PC-3 (cell line): ENCODE measurements around the gene TNRC6C. TPM values are rescaled to one million over a fixed set of nuclear protein-coding genes. Genes with fewer than 3 reads are reported as not detected.
A peak's percentile ranks its signal among the peaks of the same experiment; 100 is the strongest.

Source experiments
- ATAC-seq: fragments of 200-7000 bp; cut with Tn5 transposase; 2 replicates; pipeline ENCODE4 v1.9.1; 2020; ENCODE audit warnings: mild to moderate bottlenecking, moderate library complexity
- BruUV-seq: library from RNA; stranded (reverse); fragments of 400-500 nt; replicated peaks from 2 replicates; lab custom pipeline; 2021; lab: Mats Ljungman, UMichigan
- CTCF ChIA-PET: fragments of 300-600 bp; sonication (Branson Sonifier 250); formaldehyde crosslinking; loops from one replicate; lab custom pipeline; 2022; ENCODE audit warnings: antibody characterized with exemption; lab: Charles Lee
- POLR2A ChIA-PET: fragments of 300-600 bp; sonication (Branson Sonifier 250); formaldehyde crosslinking; loops from one replicate; lab custom pipeline; 2022; ENCODE audit warnings: antibody characterized with exemption; ENCODE audit not compliant: unreplicated experiment; lab: Charles Lee
- DNase-seq: peaks from one replicate; pipeline ENCODE4 v3.0.0-alpha.2; 2015
- H2AFZ ChIP-seq: fragments of 300-600 bp; sonication (generic); 2 replicates; pipeline ENCODE4 v1.6.0; 2016; ENCODE audit warnings: antibody characterized with exemption, low read length
- H3F3A ChIP-seq: fragments of 300-600 bp; sonication (generic); one replicate; pipeline ENCODE4 v1.6.0; 2017; ENCODE audit warnings: antibody characterized with exemption, low read length, control low read depth, mild to moderate bottlenecking; ENCODE audit not compliant: unreplicated experiment
- H3K27ac ChIP-seq: fragments of 300-600 bp; sonication (generic); 2 replicates; pipeline ENCODE4 v1.5.1; 2016; ENCODE audit warnings: mild to moderate bottlenecking, low read length
- H3K27me3 ChIP-seq: fragments of 300-600 bp; sonication (generic); 2 replicates; pipeline ENCODE4 v1.6.1; 2016; ENCODE audit warnings: low read length, mixed read lengths
- H3K36me3 ChIP-seq: fragments of 300-600 bp; sonication (generic); 2 replicates; pipeline ENCODE4 v1.6.1; 2016; ENCODE audit warnings: low read depth, mixed run types, low read length, mixed read lengths
- H3K4me1 ChIP-seq: fragments of 300-600 bp; sonication (generic); 2 replicates; pipeline ENCODE4 v1.5.1; 2016; ENCODE audit warnings: low read length; ENCODE audit not compliant: insufficient read depth
- H3K4me2 ChIP-seq: fragments of 300-600 bp; sonication (generic); 2 replicates; pipeline ENCODE4 v1.6.0; 2016; ENCODE audit warnings: low read length
- H3K4me3 ChIP-seq: fragments of 300-600 bp; sonication (generic); 2 replicates; pipeline ENCODE4 v1.5.1; 2016; ENCODE audit warnings: mild to moderate bottlenecking, low read length, mixed read lengths
- H3K79me2 ChIP-seq: fragments of 300-600 bp; sonication (generic); 2 replicates; pipeline ENCODE4 v1.6.1; 2017; ENCODE audit warnings: low read length, mixed read lengths
- H3K9ac ChIP-seq: fragments of 300-600 bp; sonication (generic); 2 replicates; pipeline ENCODE4 v1.6.0; 2016; ENCODE audit warnings: mild to moderate bottlenecking, low read length
- H3K9me2 ChIP-seq: fragments of 300-600 bp; sonication (generic); replicated peaks from 2 replicates; pipeline ENCODE4 v1.6.1; 2016; ENCODE audit warnings: mixed run types, low read length, mixed read lengths
- H3K9me3 ChIP-seq: fragments of 300-600 bp; sonication (generic); 2 replicates; pipeline ENCODE4 v1.6.1; 2016; ENCODE audit warnings: low read length, mixed read lengths
- H4K20me1 ChIP-seq: fragments of 300-600 bp; sonication (generic); 2 replicates; pipeline ENCODE4 v1.6.1; 2016; ENCODE audit warnings: low read length, mixed read lengths
- CTCF ChIP-seq: fragments of 300-600 bp; sonication (generic); conservative IDR thresholded peaks from 2 replicates; pipeline ENCODE4 v1.5.1; 2017; ENCODE audit warnings: antibody characterized with exemption, low read depth, mild to moderate bottlenecking, low read length
- EZH2 ChIP-seq: fragments of 300-600 bp; sonication (generic); IDR thresholded peaks from one replicate; pipeline ENCODE4 v1.6.1; 2017; ENCODE audit warnings: antibody characterized with exemption, mild to moderate bottlenecking, low read length; ENCODE audit not compliant: unreplicated experiment
- EZH2phosphoT487 ChIP-seq: fragments of 300-600 bp; sonication (generic); IDR thresholded peaks from 2 replicates; pipeline ENCODE4 v1.6.1; 2018; ENCODE audit warnings: mild to moderate bottlenecking, antibody characterized with exemption, low read length, borderline replicate concordance
- intact Hi-C: fragments of 100-400 bp; cut with micrococcal nuclease; formaldehyde crosslinking; loops from 2 replicates; pipeline ENCODE4 v1.9.0; 2023
- total RNA-seq: library from RNA; depleted of rRNA; stranded (reverse); fragments of >200 nt; gene quantifications from 2 replicates; pipeline ENCODE4 v1.2.3, GENCODE V29; 2014

TNRC6C gene
- total RNA-seq, 1 experiment from 2014 or later: 5.3 TPM

- peaks cover 32% of the 10 kb centered on the region for H3K4me1 ChIP-seq
- no peaks in the 10 kb centered on the region for H3F3A ChIP-seq
- BruUV-seq: no TSS peak
- ChIA-PET POLR2A (interaction anchor here (0.6 kb wide), 1 partner anchor 682 kb away, joined by 3 read pairs; no protein-coding TSS in a partner anchor), CTCF (interaction anchor here (0.6 kb wide), 1 partner anchor 38 kb away, joined by 3 read pairs; no protein-coding TSS in a partner anchor)
- TF ChIP-seq CTCF: no peak
- no peak for TF ChIP-seq EZH2phosphoT487
- TF ChIP-seq EZH2: no peak
- H3K79me2 ChIP-seq: no peaks in the 10 kb centered on the region
- no peaks in the 10 kb centered on the region for H4K20me1 ChIP-seq
- H3K4me3 ChIP-seq: no peak overlapping the region
- no peak overlapping the region for H3K27ac ChIP-seq
- H3K9ac ChIP-seq: no peak overlapping the region
- H3K4me2 ChIP-seq: no peak overlapping the region
- no peaks in the 10 kb centered on the region for H3K36me3 ChIP-seq
- H3K9me3 ChIP-seq: no peaks in the 10 kb centered on the region
- no peak for ATAC-seq
- H3K27me3 ChIP-seq: no peaks in the 10 kb centered on the region
- H2AFZ ChIP-seq: no peak overlapping the region
- intact Hi-C loops: no loop called here
- H3K9me2 ChIP-seq: no peaks in the 10 kb centered on the region
- DNase-seq: no peak
Measured at GRCh38 chr17:78148286-78149016, 189.9 kb downstream of the TNRC6C start.

- no peaks in the 10 kb centered on the region for H3F3A ChIP-seq
- peak; percentile 62 for DNase-seq
- no peaks in the 10 kb centered on the region for H3K9me2 ChIP-seq
- H2AFZ ChIP-seq: peak overlapping the region; percentile 11; the same call in 1 of the 2 replicates
- H3K4me3 ChIP-seq: no peak overlapping the region
- 0 out of 2 replicates have a peak overlapping the region, but pooled peaks have one; percentile 4 for H3K27ac ChIP-seq
- peak overlapping the region; percentile 1; the same call in 1 of the 2 replicates for H3K4me2 ChIP-seq
- no TSS peak for BruUV-seq
- CTCF ChIA-PET: interaction anchor here (0.6 kb wide), 2 partner anchors 10 to 1591 kb away, joined by 3 read pairs; no protein-coding TSS in a partner anchor
- no peaks in the 10 kb centered on the region for H3K9me3 ChIP-seq
- H3K9ac ChIP-seq: no peak overlapping the region
- POLR2A ChIA-PET: no interaction called here
- no peaks in the 10 kb centered on the region for H3K36me3 ChIP-seq
- intact Hi-C loops: no loop called here
- no peaks in the 10 kb centered on the region for H4K20me1 ChIP-seq
- peak; percentile 72 for ATAC-seq
- peaks cover 10% of the 10 kb centered on the region for H3K4me1 ChIP-seq
- TF ChIP-seq CTCF: no peak
- TF ChIP-seq EZH2: no peak
- no peak for TF ChIP-seq EZH2phosphoT487
- H3K79me2 ChIP-seq: no peaks in the 10 kb centered on the region
- H3K27me3 ChIP-seq: no peaks in the 10 kb centered on the region
Measured at GRCh38 chr17:78151514-78152008, 193.1 kb downstream of the TNRC6C start.
